Measurements from ENCODE around the gene FBXO2.
"Not testable (repeated sequence)": the region's sequence is repeated elsewhere in the genome, so short reads cannot be mapped to it uniquely, and the experiment has no call there.

- TF ChIP-seq CTCF (conservative IDR thresholded peaks at IDR 0.05); ZFX (IDR thresholded peaks at IDR 0.05): not testable (repeated sequence)
Observed at GRCh38 chr1:11608596-11609130, 45.6 kb downstream of the FBXO2 start.
